ENCODE data around the gene SLC15A4. TPM values are rescaled to one million over a fixed set of nuclear protein-coding genes. Genes with fewer than 3 reads are reported as not detected.

SLC15A4 gene
- total and polyA plus RNA-seq, 2 donors (not counting 3 experiments of a cell fraction or from before 2014, with no cell fraction given): 19.6 to 24.5 TPM

DNA sequence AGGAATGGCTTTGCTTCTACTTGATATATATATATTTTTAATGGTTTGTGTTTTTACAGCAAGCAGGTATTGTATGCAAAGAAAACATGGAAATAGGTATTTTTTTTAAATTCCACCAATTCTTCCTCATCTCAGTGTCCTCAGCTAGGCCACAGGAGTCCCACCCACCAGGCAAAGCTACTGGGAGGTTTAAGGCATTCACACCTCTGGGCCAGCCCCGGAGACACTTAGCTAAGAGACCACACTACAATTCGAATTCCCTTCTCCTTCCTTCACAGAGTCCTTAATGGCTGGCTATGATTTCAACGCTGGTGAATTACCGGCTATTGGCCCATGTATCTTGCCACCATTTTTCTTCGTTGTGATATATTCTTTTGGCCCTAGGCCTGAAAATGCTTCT, 71.4 kb downstream of the SLC15A4 start:
- no TSS peak for BruUV-seq (replicated peaks)
- H3K9ac ChIP-seq (replicated peaks; ENCODE audit: extremely low read depth, insufficient read depth, low read length): no peak overlapping the region
- CTCF ChIA-PET: no interaction called here
- H3K79me2 ChIP-seq (ENCODE audit: control insufficient read depth, insufficient read depth, low read length): no peaks in the 10 kb centered on the region
- H3K4me3 ChIP-seq (replicated peaks in 1 of 3; ENCODE audit: insufficient read depth in 1 of 3, low read depth in 1 of 3, low read length in 3 of 3): no peak overlapping the region
- H3K4me2 ChIP-seq (ENCODE audit: insufficient read depth, low read length): no peak overlapping the region
- POLR2A ChIA-PET: no interaction called here
- no peak overlapping the region for H3K27ac ChIP-seq (ENCODE audit: insufficient read depth, low read depth, low read length)
- no peaks in the 10 kb centered on the region for H3K36me3 ChIP-seq (ENCODE audit: control insufficient read depth in 2 of 2, extremely low read depth in 1 of 2, insufficient read depth in 2 of 2, low read length in 2 of 2)
- H3K9me1 ChIP-seq (replicated peaks; ENCODE audit: control insufficient read depth, extremely low read depth, insufficient read depth, low read length): no peaks in the 10 kb centered on the region
- dilution Hi-C loops (cut with MboI; ENCODE audit: extremely low pct_ligation_motif_present, low sequenced_read_pairs): no loop called here
- no peaks in the 10 kb centered on the region for H3K4me1 ChIP-seq (ENCODE audit: control insufficient read depth, extremely low read depth, insufficient read depth, low read length)
- FAIRE-seq (no peak), DNase-seq (ENCODE audit: low read depth, low spot score) (no peak)
- no peaks in the 10 kb centered on the region for H4K20me1 ChIP-seq (replicated peaks; ENCODE audit: control insufficient read depth, extremely low read depth, insufficient read depth, low read length)
- intact Hi-C loops (cut with micrococcal nuclease): no loop called here
- TF ChIP-seq, protein P1, sequence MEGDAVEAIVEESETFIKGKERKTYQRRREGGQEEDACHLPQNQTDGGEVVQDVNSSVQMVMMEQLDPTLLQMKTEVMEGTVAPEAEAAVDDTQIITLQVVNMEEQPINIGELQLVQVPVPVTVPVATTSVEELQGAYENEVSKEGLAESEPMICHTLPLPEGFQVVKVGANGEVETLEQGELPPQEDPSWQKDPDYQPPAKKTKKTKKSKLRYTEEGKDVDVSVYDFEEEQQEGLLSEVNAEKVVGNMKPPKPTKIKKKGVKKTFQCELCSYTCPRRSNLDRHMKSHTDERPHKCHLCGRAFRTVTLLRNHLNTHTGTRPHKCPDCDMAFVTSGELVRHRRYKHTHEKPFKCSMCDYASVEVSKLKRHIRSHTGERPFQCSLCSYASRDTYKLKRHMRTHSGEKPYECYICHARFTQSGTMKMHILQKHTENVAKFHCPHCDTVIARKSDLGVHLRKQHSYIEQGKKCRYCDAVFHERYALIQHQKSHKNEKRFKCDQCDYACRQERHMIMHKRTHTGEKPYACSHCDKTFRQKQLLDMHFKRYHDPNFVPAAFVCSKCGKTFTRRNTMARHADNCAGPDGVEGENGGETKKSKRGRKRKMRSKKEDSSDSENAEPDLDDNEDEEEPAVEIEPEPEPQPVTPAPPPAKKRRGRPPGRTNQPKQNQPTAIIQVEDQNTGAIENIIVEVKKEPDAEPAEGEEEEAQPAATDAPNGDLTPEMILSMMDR (IDR thresholded peaks at IDR 0.05; ENCODE audit: extremely low read depth in 1 of 2, insufficient read depth in 1 of 2, low read depth in 1 of 2, low read length in 2 of 2): no peak
- TF ChIP-seq MYC (IDR thresholded peaks at IDR 0.05; ENCODE audit: low read depth, low read length): no peak
- TF ChIP-seq FOS (IDR thresholded peaks at IDR 0.05; ENCODE audit: borderline replicate concordance, insufficient read depth, low read length): no peak
- TF ChIP-seq GATA2 (IDR thresholded peaks at IDR 0.05; ENCODE audit: insufficient read depth, insufficient read length, low read depth, low read length): no peak
- no peak for TF ChIP-seq JUN (IDR thresholded peaks at IDR 0.05; ENCODE audit: borderline replicate concordance, insufficient read depth, insufficient read length, low read depth)
- TF ChIP-seq POLR2A (IDR thresholded peaks at IDR 0.05; ENCODE audit: low read depth, low read length): no peak
- TF ChIP-seq, protein P2, sequence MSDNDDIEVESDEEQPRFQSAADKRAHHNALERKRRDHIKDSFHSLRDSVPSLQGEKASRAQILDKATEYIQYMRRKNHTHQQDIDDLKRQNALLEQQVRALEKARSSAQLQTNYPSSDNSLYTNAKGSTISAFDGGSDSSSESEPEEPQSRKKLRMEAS (IDR thresholded peaks at IDR 0.05; ENCODE audit: insufficient read depth, insufficient read length): no peak
- no peak for TF ChIP-seq POLR2AphosphoS5 (IDR thresholded peaks at IDR 0.05; ENCODE audit: insufficient read depth, low read depth, low read length)
- TF ChIP-seq EZH2 (IDR thresholded peaks at IDR 0.05; ENCODE audit: borderline replicate concordance, low read depth, low read length, severe bottlenecking): no peak
- no peak overlapping the region for H2AFZ ChIP-seq (ENCODE audit: low read depth, low read length)
- H3K9me3 ChIP-seq (replicated peaks; ENCODE audit: control insufficient read depth, insufficient read depth, low read length): peaks cover 1% of the 10 kb centered on the region
- no peaks in the 10 kb centered on the region for H3K27me3 ChIP-seq (ENCODE audit: control insufficient read depth in 2 of 2, insufficient read depth in 2 of 2, low read length in 2 of 2)

Data from endothelial cell of umbilical vein (primary cell).